GM23338 (cell line): ENCODE data around the gene TRIM24. TPM values are rescaled to one million over a fixed set of nuclear protein-coding genes. Genes with fewer than 3 reads are reported as not detected.

ENCODE experiments used
- polyA plus RNA-seq: library from polyadenylated mRNA; unstranded; fragments of >200 nt; fragmentation: Nextera tagmentation; extraction: Ambion mirVana; gene quantifications from 2 replicates; pipeline ENCODE4 v1.2.1, GENCODE V29; 2016
- small RNA-seq: library from RNA; depleted of rRNA; stranded (forward); fragments of <200 nt; gene quantifications from one replicate; pipeline ENCODE3, GENCODE V24; 2014; ENCODE audit warnings: low replicate concordance
- total RNA-seq: library from RNA; depleted of rRNA; stranded (reverse); fragments of >200 nt; shearing (Covaris generic); gene quantifications from 2 replicates; pipeline ENCODE4 v1.2.3, GENCODE V29; 2014; rRNA removed

Gene TRIM24
- total and polyA plus RNA-seq, 2 experiments from 2014 or later, result 67.0 to 120 TPM

Small RNAs within 50 kb of the gene (small RNA-seq; reads per million reads assigned to genes)
- gene RF00561, result not detected

Other genes with a start within 250 kb of the TRIM24 start
- 0.70 and 1.4 TPM in 2 replicates for gene SVOPL, start 241.1 kb downstream of the TRIM24 start, total RNA-seq
- 2.1 and 2.6 TPM in 2 replicates for gene SVOPL, start 241.1 kb downstream of the TRIM24 start, polyA plus RNA-seq